ENCODE measurements around the gene DHRS9. TPM values are rescaled to one million over a fixed set of nuclear protein-coding genes. Genes with fewer than 3 reads are reported as not detected.

The DHRS9 gene
- total RNA-seq, 2 donors from 2014 or later = 0.95 to 4.8 TPM

GRCh38 chr2:169090133-169090820 is 20.9 kb downstream of the DHRS9 start:
- Histone ChIP-seq H3K27ac (no peak overlapping the region), H3K4me3 (no peak overlapping the region), H3K27me3 (replicated peaks; ENCODE audit: insufficient read depth) (no peaks in the 10 kb centered on the region), H3K9me3 (no peaks in the 10 kb centered on the region), H3K4me1 (ENCODE audit: control insufficient read depth in 1 of 2, low read depth in 2 of 2) (no peaks in the 10 kb centered on the region), H3K36me3 (no peaks in the 10 kb centered on the region)
- TF ChIP-seq CTCF (IDR thresholded peaks at IDR 0.05) = no peak
- no peak for DNase-seq (ENCODE audit: low spot score)
- ATAC-seq (ENCODE audit: insufficient number of reproducible peaks, low FRiP score, low read depth) = no peak

GRCh38 chr2:169091256-169091655 is 21.9 kb downstream of the DHRS9 start:
- DNase-seq (ENCODE audit: low spot score) (no peak), ATAC-seq (ENCODE audit: insufficient number of reproducible peaks, low FRiP score, low read depth) (no peak)
- H3K4me3 ChIP-seq = no peak overlapping the region

GRCh38 chr2:169091761-169092519 is 22.6 kb downstream of the DHRS9 start:
- no peak overlapping the region for H3K4me3 ChIP-seq
- peaks cover 0 to 5% of the 10 kb centered on the region in 2 donors for H3K4me1 ChIP-seq (ENCODE audit: control insufficient read depth in 1 of 2, low read depth in 2 of 2)
- DNase-seq (ENCODE audit: low spot score) (no peak), ATAC-seq (ENCODE audit: insufficient number of reproducible peaks, low FRiP score, low read depth) (no peak)
- H3K9me3 ChIP-seq = no peaks in the 10 kb centered on the region
- no peak for TF ChIP-seq CTCF (IDR thresholded peaks at IDR 0.05)
- no peak overlapping the region for H3K27ac ChIP-seq
- no peaks in the 10 kb centered on the region for H3K36me3 ChIP-seq
- H3K27me3 ChIP-seq (replicated peaks; ENCODE audit: insufficient read depth) = no peaks in the 10 kb centered on the region

More at GRCh38 chr2:169091256-169091655, 21.9 kb downstream of the DHRS9 start:
- Histone ChIP-seq H3K4me1 (ENCODE audit: control insufficient read depth in 1 of 2, low read depth in 2 of 2) (peaks cover 0 to 5% of the 10 kb centered on the region in 2 donors), H3K9me3 (no peaks in the 10 kb centered on the region), H3K27ac (no peak overlapping the region), H3K27me3 (replicated peaks; ENCODE audit: insufficient read depth) (no peaks in the 10 kb centered on the region), H3K36me3 (no peaks in the 10 kb centered on the region)
- TF ChIP-seq CTCF (IDR thresholded peaks at IDR 0.05) = no peak

- Histone ChIP-seq H3K27me3 (replicated peaks; ENCODE audit: insufficient read depth) (no peaks in the 10 kb centered on the region), H3K4me3 (no peak overlapping the region), H3K9me3 (no peaks in the 10 kb centered on the region), H3K36me3 (no peaks in the 10 kb centered on the region), H3K27ac (no peak overlapping the region), H3K4me1 (ENCODE audit: control insufficient read depth in 1 of 2, low read depth in 2 of 2) (peaks cover 0 to 5% of the 10 kb centered on the region in 2 donors)
- no peak for DNase-seq (ENCODE audit: low spot score)
- no peak for TF ChIP-seq CTCF (IDR thresholded peaks at IDR 0.05)
- no peak for ATAC-seq (ENCODE audit: insufficient number of reproducible peaks, low FRiP score, low read depth)
Observed at GRCh38 chr2:169093535-169093934, 24.2 kb downstream of the DHRS9 start.

GRCh38 chr2:169094676-169095075 is 25.3 kb downstream of the DHRS9 start:
- TF ChIP-seq CTCF (IDR thresholded peaks at IDR 0.05) = no peak
- Histone ChIP-seq H3K27ac (no peak overlapping the region), H3K9me3 (no peaks in the 10 kb centered on the region), H3K4me1 (ENCODE audit: control insufficient read depth in 1 of 2, low read depth in 2 of 2) (peaks cover 0 to 5% of the 10 kb centered on the region in 2 donors), H3K4me3 (no peak overlapping the region), H3K27me3 (replicated peaks; ENCODE audit: insufficient read depth) (no peaks in the 10 kb centered on the region), H3K36me3 (no peaks in the 10 kb centered on the region)
- ATAC-seq (ENCODE audit: insufficient number of reproducible peaks, low FRiP score, low read depth) (no peak), DNase-seq (ENCODE audit: low spot score) (no peak)
